Skeletal muscle tissue (tissue), 4 donors: ENCODE data around the gene HMGCLL1. TPM values are rescaled to one million over a fixed set of nuclear protein-coding genes. Genes with fewer than 3 reads are reported as not detected.

Source experiments
- H3K27ac ChIP-seq: one replicate; pipeline ENCODE4 v1.7.0; 2013; ENCODE audit warnings: mild to moderate bottlenecking, low read depth, low read length, inconsistent platforms
- H3K27me3 ChIP-seq, 3 donors: one replicate each; pipeline ENCODE4 v1.7.0; 2013; ENCODE audit warnings: low read length in 3 of 3; ENCODE audit not compliant: control insufficient read depth in 3 of 3, insufficient read depth in 3 of 3
- H3K36me3 ChIP-seq, 3 donors: one replicate each; pipeline ENCODE4 v1.7.0; 2013; ENCODE audit warnings: low read length in 3 of 3; ENCODE audit not compliant: control insufficient read depth in 3 of 3, insufficient read depth in 3 of 3
- H3K4me1 ChIP-seq, 3 donors: one replicate each; pipeline ENCODE4 v1.7.0; 2013; ENCODE audit warnings: low read length in 3 of 3, mild to moderate bottlenecking in 3 of 3; ENCODE audit not compliant: control insufficient read depth in 3 of 3, insufficient read depth in 3 of 3
- H3K4me3 ChIP-seq, 3 donors: one replicate each; pipeline ENCODE4 v1.7.0; 2013; ENCODE audit warnings: low read length in 3 of 3
- H3K9ac ChIP-seq, 3 donors: one replicate each; pipeline ENCODE4 v1.7.0; 2013; ENCODE audit warnings: low read length in 3 of 3, mild to moderate bottlenecking in 3 of 3, moderate library complexity in 2 of 3, low read depth in 1 of 3
- H3K9me3 ChIP-seq, 3 donors: one replicate each; pipeline ENCODE4 v1.7.0; 2013; ENCODE audit warnings: low read length in 3 of 3; ENCODE audit not compliant: control insufficient read depth in 3 of 3
- total RNA-seq: library from RNA; depleted of rRNA; stranded (reverse); fragments of >200 nt; gene quantifications from one replicate; pipeline ENCODE4 v1.2.3, GENCODE V29; 2014
- donor health status: Osteomylitis.

The HMGCLL1 gene
- total RNA-seq, 1 donor from 2014 or later: 9.4 TPM

DNA sequence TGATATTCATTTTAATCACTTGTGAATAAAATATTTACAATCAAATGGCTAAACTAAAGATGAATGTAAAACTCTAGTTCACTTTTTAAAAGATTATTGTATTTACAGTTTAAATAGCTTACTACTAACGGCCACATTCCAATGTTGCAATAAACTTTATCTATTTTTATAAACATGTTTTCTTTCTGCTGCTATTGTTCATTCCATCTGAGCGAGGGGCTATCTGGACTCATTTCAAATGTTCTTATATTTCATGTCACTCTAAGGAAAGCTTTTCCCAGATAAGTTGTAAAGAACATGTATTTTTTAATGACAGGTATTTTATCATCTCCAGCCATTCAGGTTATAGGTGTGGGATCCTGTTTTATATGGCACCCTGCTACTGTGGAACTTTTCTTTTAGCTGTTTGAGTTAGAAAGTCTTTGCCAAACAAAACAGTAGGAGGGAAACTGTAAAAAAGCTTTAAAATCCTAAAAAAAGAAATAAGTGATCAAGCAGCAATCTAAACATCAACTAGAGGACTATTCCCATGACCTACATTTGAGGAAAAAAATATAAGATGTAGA lies 42.5 kb downstream of the HMGCLL1 start:
- Histone ChIP-seq H3K27ac (no peak overlapping the region), H3K9me3 (no peaks in the 10 kb centered on the region), H3K9ac (no peak overlapping the region), H3K4me3 (no peak overlapping the region), H3K36me3 (no peaks in the 10 kb centered on the region), H3K27me3 (no peaks in the 10 kb centered on the region), H3K4me1 (no peaks in the 10 kb centered on the region)

DNA sequence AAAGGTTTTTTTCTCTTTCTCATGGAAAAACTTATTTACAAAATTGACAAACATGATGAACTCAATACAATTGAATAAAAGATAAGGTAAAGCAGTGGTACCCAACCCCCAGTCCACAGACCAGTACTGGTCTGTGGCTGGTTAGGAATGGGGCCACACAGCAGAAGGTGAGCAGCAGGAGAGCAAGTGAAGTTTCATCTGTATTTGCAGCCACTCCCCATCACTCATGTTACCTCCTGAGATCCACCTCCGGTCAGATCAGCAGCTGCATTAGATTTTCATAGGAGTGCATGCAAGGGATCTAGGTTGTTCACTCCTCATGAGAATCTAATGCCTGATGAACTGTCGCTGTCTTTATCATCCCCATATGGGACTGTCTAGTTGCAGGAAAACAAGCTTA lies 47.5 kb downstream of the HMGCLL1 start:
- H3K9me3 ChIP-seq: no peaks in the 10 kb centered on the region
- no peaks in the 10 kb centered on the region for H3K4me1 ChIP-seq
- H3K4me3 ChIP-seq: no peak overlapping the region
- H3K27ac ChIP-seq: no peak overlapping the region
- no peaks in the 10 kb centered on the region for H3K27me3 ChIP-seq
- H3K36me3 ChIP-seq: no peaks in the 10 kb centered on the region
- no peak overlapping the region for H3K9ac ChIP-seq

DNA sequence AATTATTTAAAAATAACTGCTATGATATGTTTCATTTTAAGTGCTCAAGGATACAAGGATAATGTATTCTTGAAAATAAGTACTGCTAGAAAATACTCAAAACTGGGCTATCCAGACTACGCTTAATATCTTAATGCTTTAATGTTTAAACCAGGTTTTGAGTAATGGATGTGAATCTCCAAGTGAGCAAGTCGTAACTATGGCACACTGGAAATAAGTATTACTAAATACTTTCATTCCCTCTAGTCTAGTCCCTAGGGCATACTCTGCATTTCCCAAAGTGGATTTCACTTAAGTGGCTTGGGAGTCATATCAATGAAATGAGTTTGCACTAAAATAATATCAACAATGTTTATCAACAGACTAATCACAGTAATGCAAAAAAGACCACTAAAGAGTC lies 48.1 kb downstream of the HMGCLL1 start:
- Histone ChIP-seq H3K9ac (no peak overlapping the region), H3K4me1 (no peaks in the 10 kb centered on the region), H3K27ac (no peak overlapping the region), H3K4me3 (no peak overlapping the region), H3K9me3 (no peaks in the 10 kb centered on the region), H3K27me3 (no peaks in the 10 kb centered on the region), H3K36me3 (no peaks in the 10 kb centered on the region)

DNA sequence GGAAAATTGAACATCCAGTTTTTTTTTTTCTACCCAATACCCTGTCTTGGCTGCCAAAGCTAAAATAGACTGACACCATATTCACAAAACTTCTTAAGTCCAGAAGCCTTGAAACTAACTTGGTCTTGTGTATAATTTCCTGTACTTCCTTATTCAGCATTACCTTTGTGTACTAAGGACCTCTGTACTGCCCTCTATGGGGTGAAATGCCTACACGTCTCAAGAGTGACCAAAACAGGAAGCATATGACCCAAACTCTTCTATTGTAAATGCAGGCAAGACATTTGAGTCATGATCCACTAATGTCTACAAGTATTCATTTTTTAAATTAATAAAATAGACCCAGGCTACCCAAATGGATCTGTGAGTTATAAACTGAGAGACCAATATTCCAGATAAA lies 50.4 kb downstream of the HMGCLL1 start:
- H3K27me3 ChIP-seq: no peaks in the 10 kb centered on the region
- H3K9ac ChIP-seq: no peak overlapping the region
- no peaks in the 10 kb centered on the region for H3K36me3 ChIP-seq
- H3K9me3 ChIP-seq: no peaks in the 10 kb centered on the region
- H3K27ac ChIP-seq: no peak overlapping the region
- no peak overlapping the region for H3K4me3 ChIP-seq
- no peaks in the 10 kb centered on the region for H3K4me1 ChIP-seq

DNA sequence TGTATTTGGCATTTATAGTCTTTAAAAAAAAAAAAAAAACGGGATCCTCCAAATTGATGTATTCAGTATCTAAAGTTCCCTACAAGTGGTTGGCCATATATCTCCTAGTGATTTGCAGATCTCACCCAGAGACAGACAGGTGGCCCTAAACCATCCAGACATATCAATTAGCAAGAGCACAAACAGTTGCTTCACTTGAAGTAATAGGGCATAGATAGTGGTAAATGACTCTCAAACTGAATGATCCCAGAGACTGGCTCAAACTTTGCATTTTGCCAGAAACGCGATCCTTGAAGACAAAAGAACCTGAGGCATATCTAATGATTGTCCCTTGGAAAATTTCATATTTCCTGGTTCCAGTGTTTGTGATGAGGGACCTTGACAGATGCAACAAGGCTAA lies 54.6 kb downstream of the HMGCLL1 start:
- Histone ChIP-seq H3K4me3 (no peak overlapping the region), H3K27me3 (no peaks in the 10 kb centered on the region), H3K9ac (no peak overlapping the region), H3K4me1 (no peaks in the 10 kb centered on the region), H3K36me3 (no peaks in the 10 kb centered on the region), H3K9me3 (no peaks in the 10 kb centered on the region), H3K27ac (no peak overlapping the region)

DNA sequence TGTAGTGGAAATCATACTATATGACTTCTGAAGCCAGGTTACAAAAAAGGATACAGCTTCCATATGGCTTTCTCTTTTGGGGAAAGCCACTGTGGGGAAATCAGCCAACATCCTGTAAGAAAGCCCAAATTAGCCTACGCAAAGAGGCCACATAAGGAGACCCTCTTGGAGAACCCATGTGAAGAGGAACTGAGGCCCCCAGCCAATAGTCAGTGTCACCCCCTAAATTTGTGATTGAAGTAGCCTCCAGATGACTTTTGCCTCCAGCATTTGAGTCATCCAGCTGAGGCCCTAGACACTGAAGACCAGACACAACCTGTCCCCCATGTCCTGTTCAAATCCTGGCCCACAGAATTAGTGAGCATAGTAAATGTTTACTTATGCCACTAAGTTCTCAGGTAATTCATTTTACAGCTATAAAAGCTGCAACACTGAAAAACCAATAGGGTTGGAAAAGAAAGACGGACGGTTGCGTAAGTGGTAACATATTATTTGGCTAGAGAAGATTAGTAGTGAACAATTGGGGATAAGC lies 60.4 kb downstream of the HMGCLL1 start:
- Histone ChIP-seq H3K27me3 (no peaks in the 10 kb centered on the region), H3K27ac (no peak overlapping the region), H3K9ac (no peak overlapping the region), H3K4me3 (no peak overlapping the region), H3K4me1 (no peaks in the 10 kb centered on the region), H3K9me3 (no peaks in the 10 kb centered on the region), H3K36me3 (no peaks in the 10 kb centered on the region)

DNA sequence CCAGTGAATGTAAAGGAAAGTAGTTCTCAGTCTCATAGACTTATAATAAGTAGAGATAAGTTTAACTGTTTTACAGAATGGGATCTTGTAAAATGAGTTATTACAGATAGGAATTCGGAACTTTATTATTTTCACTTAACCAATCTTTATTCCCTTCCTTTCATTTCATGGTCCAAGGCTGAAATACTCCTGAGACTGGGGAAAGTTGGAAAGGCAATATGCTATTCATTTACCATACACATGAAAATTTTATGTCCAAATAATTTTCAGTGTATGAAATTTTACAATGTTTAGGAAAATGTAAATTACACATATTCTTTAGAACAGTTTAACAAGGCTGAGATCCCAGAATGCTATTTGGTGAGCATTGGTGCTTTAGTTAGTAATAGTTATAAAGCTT lies 62.3 kb downstream of the HMGCLL1 start:
- no peaks in the 10 kb centered on the region for H3K36me3 ChIP-seq
- H3K4me3 ChIP-seq: no peak overlapping the region
- H3K4me1 ChIP-seq: no peaks in the 10 kb centered on the region
- no peak overlapping the region for H3K27ac ChIP-seq
- H3K9me3 ChIP-seq: no peaks in the 10 kb centered on the region
- H3K9ac ChIP-seq: no peak overlapping the region
- no peaks in the 10 kb centered on the region for H3K27me3 ChIP-seq

DNA sequence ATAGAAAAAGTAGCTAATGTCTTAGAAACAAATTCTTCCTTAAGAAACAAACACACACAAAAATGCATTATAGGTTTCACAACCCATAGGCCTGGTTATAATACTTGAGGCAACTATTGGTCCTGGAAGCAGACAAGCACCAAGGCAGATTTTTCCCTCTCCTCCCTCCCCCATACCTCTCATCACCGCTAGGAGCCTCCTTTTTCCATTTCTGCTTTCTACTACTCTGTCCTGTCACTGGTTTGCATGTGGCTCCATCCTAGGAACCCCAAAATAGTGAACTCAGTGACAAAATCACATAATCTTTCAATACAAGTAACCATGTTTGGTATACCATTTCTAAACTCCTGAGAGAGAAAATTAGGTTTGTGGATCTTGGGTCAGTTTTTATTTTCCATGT lies 66.1 kb downstream of the HMGCLL1 start:
- Histone ChIP-seq H3K9me3 (no peaks in the 10 kb centered on the region), H3K9ac (no peak overlapping the region), H3K27me3 (no peaks in the 10 kb centered on the region), H3K4me3 (no peak overlapping the region), H3K36me3 (no peaks in the 10 kb centered on the region), H3K27ac (no peak overlapping the region), H3K4me1 (no peaks in the 10 kb centered on the region)

DNA sequence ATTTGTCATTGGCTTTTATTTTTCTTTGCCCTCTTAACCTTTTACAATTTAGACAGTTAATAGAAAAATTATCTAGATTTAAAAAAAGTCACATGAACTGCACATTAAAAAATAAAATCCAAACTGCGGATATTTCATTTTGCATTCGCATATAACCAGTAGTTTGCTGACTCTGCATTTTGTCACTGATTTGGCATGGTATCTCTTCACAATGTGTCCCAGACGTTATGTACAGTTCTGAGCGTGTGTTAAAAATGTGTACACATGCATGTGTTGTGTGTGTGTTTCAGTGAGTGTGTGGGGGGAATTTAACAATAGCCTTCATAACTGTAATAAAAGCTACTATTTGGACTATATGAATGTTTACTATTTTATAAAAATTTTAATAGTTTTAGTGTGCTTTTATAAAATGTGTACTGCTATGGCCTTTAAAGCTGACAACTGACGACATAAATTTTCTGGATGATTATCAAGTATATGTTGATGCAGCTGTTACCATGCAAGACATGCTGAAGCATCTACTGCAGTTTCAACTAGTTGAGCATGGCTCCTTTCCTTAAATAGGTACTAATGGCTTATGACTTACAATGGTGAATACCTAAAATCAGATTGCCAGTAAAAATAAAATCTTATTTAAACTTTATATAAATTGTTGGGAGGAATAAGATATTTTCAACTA lies 67.7 kb downstream of the HMGCLL1 start:
- H3K9me3 ChIP-seq: no peaks in the 10 kb centered on the region
- no peaks in the 10 kb centered on the region for H3K27me3 ChIP-seq
- no peaks in the 10 kb centered on the region for H3K4me1 ChIP-seq
- no peak overlapping the region for H3K4me3 ChIP-seq
- H3K9ac ChIP-seq: no peak overlapping the region
- H3K27ac ChIP-seq: no peak overlapping the region
- H3K36me3 ChIP-seq: no peaks in the 10 kb centered on the region

DNA sequence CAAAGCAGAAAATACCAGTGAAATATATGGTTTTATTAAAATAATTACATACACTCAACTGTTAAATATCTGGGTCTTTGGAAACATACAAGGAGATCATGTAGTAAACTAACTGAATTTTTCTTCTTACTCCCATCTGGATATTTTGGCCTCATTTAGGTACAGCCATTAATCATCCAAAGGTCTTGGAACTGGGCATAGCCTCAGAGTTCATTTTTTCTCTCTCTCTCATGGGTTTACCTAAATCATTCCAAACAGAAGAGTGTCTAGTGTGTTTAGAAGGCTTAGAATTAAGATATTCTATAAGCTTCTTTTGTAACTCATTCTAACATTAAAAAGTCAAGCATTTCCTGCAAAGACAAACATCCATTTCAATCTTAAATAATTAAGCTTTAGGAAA lies 79.4 kb downstream of the HMGCLL1 start:
- H3K9me3 ChIP-seq: no peaks in the 10 kb centered on the region
- no peaks in the 10 kb centered on the region for H3K27me3 ChIP-seq
- no peak overlapping the region for H3K27ac ChIP-seq
- no peaks in the 10 kb centered on the region for H3K4me1 ChIP-seq
- H3K36me3 ChIP-seq: no peaks in the 10 kb centered on the region
- no peak overlapping the region for H3K9ac ChIP-seq
- H3K4me3 ChIP-seq: no peak overlapping the region
